Amniotic stem cell (primary cell): ENCODE measurements around the gene TM9SF4.
A peak's percentile ranks its signal among the peaks of the same experiment; 100 is the strongest.
"Not testable (repeated sequence)": the region's sequence is repeated elsewhere in the genome, so short reads cannot be mapped to it uniquely, and the experiment has no call there.

Experiments used
- DNase-seq: peaks from one replicate; lab custom pipeline; 2025; lab: John Stamatoyannopoulos, UW

The TM9SF4 gene

GRCh38 chr20:32098786-32099185, 10.7 kb upstream of the TM9SF4 start:
- no peak for DNase-seq

- no peak for DNase-seq
Measured at GRCh38 chr20:32108814-32109391, 611 bp upstream of the TM9SF4 start.

- peak; percentile 31 for DNase-seq
Measured at GRCh38 chr20:32110173-32110704, 725 bp downstream of the TM9SF4 start.

GRCh38 chr20:32110727-32111126, 1.2 kb downstream of the TM9SF4 start:
- no peak for DNase-seq

- DNase-seq, result no peak
Measured at GRCh38 chr20:32111156-32111686, 1.7 kb downstream of the TM9SF4 start.

- DNase-seq, result no peak
Measured at GRCh38 chr20:32111753-32112152, 2.2 kb downstream of the TM9SF4 start.

GRCh38 chr20:32112841-32113240, 3.3 kb downstream of the TM9SF4 start:
- DNase-seq, result no peak

GRCh38 chr20:32113591-32114260, 4.2 kb downstream of the TM9SF4 start:
- no peak for DNase-seq

- no peak for DNase-seq
Measured at GRCh38 chr20:32114305-32114960, 4.9 kb downstream of the TM9SF4 start.

- no peak for DNase-seq
Measured at GRCh38 chr20:32115211-32115767, 5.8 kb downstream of the TM9SF4 start.

- DNase-seq, result no peak
Measured at GRCh38 chr20:32116079-32116521, 6.6 kb downstream of the TM9SF4 start.

- DNase-seq, result not testable (repeated sequence)
Measured at GRCh38 chr20:32116796-32117195, 7.3 kb downstream of the TM9SF4 start.

GRCh38 chr20:32118427-32118826, 8.9 kb downstream of the TM9SF4 start:
- DNase-seq, result not testable (repeated sequence)

- no peak for DNase-seq
Measured at GRCh38 chr20:32119734-32120133, 10.2 kb downstream of the TM9SF4 start.

GRCh38 chr20:32121908-32122307, 12.4 kb downstream of the TM9SF4 start:
- DNase-seq, result not testable (repeated sequence)

- DNase-seq, result no peak
Measured at GRCh38 chr20:32123088-32123487, 13.6 kb downstream of the TM9SF4 start.

- no peak for DNase-seq
Measured at GRCh38 chr20:32124916-32125454, 15.5 kb downstream of the TM9SF4 start.

GRCh38 chr20:32125506-32125905, 16.0 kb downstream of the TM9SF4 start:
- no peak for DNase-seq

GRCh38 chr20:32126919-32127318, 17.4 kb downstream of the TM9SF4 start:
- DNase-seq, result no peak

- no peak for DNase-seq
Measured at GRCh38 chr20:32127347-32127746, 17.8 kb downstream of the TM9SF4 start.

- DNase-seq, result no peak
Measured at GRCh38 chr20:32128167-32128566, 18.7 kb downstream of the TM9SF4 start.

GRCh38 chr20:32129863-32130262, 20.3 kb downstream of the TM9SF4 start:
- no peak for DNase-seq
